Neural cell (in vitro differentiated cells): Measurements from ENCODE around the gene P2RX2.

Experiments used
- EP300 ChIP-seq: fragments of 450-650 bp; conservative IDR thresholded peaks from 2 replicates; pipeline ENCODE4 v1.6.1; 2014; ENCODE audit warnings: antibody characterized with exemption, mild to moderate bottlenecking, moderate library complexity; ENCODE audit not compliant: poor library complexity, severe bottlenecking
- EZH2 ChIP-seq: fragments of 200-600, 300-800 bp; shearing (Covaris generic), sonication (generic); IDR thresholded peaks from 2 replicates; pipeline ENCODE4 v1.6.1; 2014; ENCODE audit warnings: antibody characterized with exemption, low read length, borderline replicate concordance, mild to moderate bottlenecking; ENCODE audit not compliant: insufficient read depth, poor library complexity, severe bottlenecking
- POLR2AphosphoS5 ChIP-seq: IDR thresholded peaks from 2 replicates; pipeline ENCODE4 v1.6.1; 2012
- RAD21 ChIP-seq: fragments of 450-650 bp; conservative IDR thresholded peaks from 2 replicates; pipeline ENCODE4 v1.6.1; 2014; ENCODE audit warnings: antibody characterized with exemption, mild to moderate bottlenecking, moderate library complexity
- SMC3 ChIP-seq: fragments of 450-650 bp; conservative IDR thresholded peaks from 2 replicates; pipeline ENCODE4 v1.6.1; 2014; ENCODE audit warnings: antibody characterized with exemption, mild to moderate bottlenecking, moderate library complexity; ENCODE audit not compliant: poor library complexity
- TAF1 ChIP-seq: IDR thresholded peaks from 2 replicates; pipeline ENCODE4 v1.6.1; 2012; ENCODE audit warnings: low read depth
- TF ChIP-seq, protein P1 (sequence below): fragments of 450-650 bp; IDR thresholded peaks from 2 replicates; pipeline ENCODE4 v1.5.1; 2014; ENCODE audit warnings: antibody characterized with exemption, mild to moderate bottlenecking, moderate library complexity; ENCODE audit not compliant: poor library complexity, severe bottlenecking
- TF ChIP-seq, protein P2 (sequence below): IDR thresholded peaks from 2 replicates; pipeline ENCODE4 v1.6.1; 2012; ENCODE audit warnings: borderline replicate concordance

DNA sequence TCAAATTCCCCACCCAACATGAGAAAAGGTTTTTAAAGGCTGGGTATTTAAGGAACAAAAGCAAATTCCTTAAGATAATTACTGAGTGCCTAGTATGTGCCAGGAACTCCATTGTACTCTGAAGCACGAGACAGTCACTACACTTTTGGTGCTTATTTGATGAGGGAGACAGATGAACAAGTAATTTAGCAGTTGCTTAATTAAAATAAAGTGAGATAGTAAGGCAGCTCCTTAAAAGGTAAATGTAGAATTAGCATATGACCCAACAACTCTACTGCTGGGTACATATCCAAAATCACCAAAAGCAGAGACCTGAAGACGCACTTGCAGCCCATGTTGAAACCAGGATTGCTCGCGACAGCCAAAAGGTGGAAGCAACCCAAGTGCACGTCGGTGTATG, 47.2 kb downstream of the P2RX2 start:
- TF ChIP-seq, protein P1, sequence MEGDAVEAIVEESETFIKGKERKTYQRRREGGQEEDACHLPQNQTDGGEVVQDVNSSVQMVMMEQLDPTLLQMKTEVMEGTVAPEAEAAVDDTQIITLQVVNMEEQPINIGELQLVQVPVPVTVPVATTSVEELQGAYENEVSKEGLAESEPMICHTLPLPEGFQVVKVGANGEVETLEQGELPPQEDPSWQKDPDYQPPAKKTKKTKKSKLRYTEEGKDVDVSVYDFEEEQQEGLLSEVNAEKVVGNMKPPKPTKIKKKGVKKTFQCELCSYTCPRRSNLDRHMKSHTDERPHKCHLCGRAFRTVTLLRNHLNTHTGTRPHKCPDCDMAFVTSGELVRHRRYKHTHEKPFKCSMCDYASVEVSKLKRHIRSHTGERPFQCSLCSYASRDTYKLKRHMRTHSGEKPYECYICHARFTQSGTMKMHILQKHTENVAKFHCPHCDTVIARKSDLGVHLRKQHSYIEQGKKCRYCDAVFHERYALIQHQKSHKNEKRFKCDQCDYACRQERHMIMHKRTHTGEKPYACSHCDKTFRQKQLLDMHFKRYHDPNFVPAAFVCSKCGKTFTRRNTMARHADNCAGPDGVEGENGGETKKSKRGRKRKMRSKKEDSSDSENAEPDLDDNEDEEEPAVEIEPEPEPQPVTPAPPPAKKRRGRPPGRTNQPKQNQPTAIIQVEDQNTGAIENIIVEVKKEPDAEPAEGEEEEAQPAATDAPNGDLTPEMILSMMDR = no peak
- TF ChIP-seq, protein P2, sequence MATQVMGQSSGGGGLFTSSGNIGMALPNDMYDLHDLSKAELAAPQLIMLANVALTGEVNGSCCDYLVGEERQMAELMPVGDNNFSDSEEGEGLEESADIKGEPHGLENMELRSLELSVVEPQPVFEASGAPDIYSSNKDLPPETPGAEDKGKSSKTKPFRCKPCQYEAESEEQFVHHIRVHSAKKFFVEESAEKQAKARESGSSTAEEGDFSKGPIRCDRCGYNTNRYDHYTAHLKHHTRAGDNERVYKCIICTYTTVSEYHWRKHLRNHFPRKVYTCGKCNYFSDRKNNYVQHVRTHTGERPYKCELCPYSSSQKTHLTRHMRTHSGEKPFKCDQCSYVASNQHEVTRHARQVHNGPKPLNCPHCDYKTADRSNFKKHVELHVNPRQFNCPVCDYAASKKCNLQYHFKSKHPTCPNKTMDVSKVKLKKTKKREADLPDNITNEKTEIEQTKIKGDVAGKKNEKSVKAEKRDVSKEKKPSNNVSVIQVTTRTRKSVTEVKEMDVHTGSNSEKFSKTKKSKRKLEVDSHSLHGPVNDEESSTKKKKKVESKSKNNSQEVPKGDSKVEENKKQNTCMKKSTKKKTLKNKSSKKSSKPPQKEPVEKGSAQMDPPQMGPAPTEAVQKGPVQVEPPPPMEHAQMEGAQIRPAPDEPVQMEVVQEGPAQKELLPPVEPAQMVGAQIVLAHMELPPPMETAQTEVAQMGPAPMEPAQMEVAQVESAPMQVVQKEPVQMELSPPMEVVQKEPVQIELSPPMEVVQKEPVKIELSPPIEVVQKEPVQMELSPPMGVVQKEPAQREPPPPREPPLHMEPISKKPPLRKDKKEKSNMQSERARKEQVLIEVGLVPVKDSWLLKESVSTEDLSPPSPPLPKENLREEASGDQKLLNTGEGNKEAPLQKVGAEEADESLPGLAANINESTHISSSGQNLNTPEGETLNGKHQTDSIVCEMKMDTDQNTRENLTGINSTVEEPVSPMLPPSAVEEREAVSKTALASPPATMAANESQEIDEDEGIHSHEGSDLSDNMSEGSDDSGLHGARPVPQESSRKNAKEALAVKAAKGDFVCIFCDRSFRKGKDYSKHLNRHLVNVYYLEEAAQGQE = no peak
- TF ChIP-seq TAF1 = no peak
- no peak for TF ChIP-seq EZH2
- TF ChIP-seq POLR2AphosphoS5 = no peak
- TF ChIP-seq SMC3 = no peak
- TF ChIP-seq EP300 = no peak
- no peak for TF ChIP-seq RAD21
